HEK293 (cell line): ENCODE measurements around the gene MATR3.

ENCODE experiments used
- CTCF ChIA-PET: fragments of 350-600 bp; formaldehyde crosslinking; extraction: SDS; loops from one replicate; lab custom pipeline; 2021; ENCODE audit warnings: antibody characterized with exemption; lab: Yijun Ruan, JAX
- POLR2A ChIA-PET: fragments of 300-600 bp; formaldehyde crosslinking; extraction: SDS; loops from one replicate; lab custom pipeline; 2020; ENCODE audit warnings: antibody characterized with exemption, inconsistent platforms; lab: Yijun Ruan, JAX
- H3K27ac ChIP-seq: fragments of 200-500 bp; sonication (Bioruptor generic); 2 replicates; pipeline ENCODE4 v1.5.1; 2014; ENCODE audit warnings: low read depth, low read length, control low read depth, inconsistent platforms; ENCODE audit errors: extremely low read depth
- H3K36me3 ChIP-seq, 2 experiments: fragments of 200-500 bp in 1 of 2; sonication (Bioruptor generic) in 1 of 2; 1 replicate in 1 of 2; 2 replicates in 1 of 2; pipeline ENCODE4 v1.5.1; 2014 to 2017; ENCODE audit warnings: inconsistent platforms in 2 of 2, low read length in 2 of 2; ENCODE audit not compliant: control insufficient read depth in 2 of 2, insufficient read depth in 1 of 2
- H3K4me1 ChIP-seq: fragments of 200-500 bp; sonication (Bioruptor generic); 2 replicates; pipeline ENCODE4 v1.5.1; 2014; ENCODE audit warnings: mild to moderate bottlenecking, low read length, inconsistent platforms; ENCODE audit not compliant: control insufficient read depth, insufficient read depth
- H3K4me3 ChIP-seq: 2 replicates; pipeline ENCODE4 v1.5.1; 2011; ENCODE audit warnings: low read depth, mild to moderate bottlenecking, control low read depth, low read length, moderate library complexity
- H3K9me3 ChIP-seq: fragments of 200-500 bp; sonication (Bioruptor generic); 2 replicates; pipeline ENCODE4 v1.5.1; 2014; ENCODE audit warnings: low read depth, low read length, inconsistent platforms; ENCODE audit not compliant: control insufficient read depth, insufficient read depth
- BCL11A ChIP-seq: fragments of 450-650 bp; formaldehyde crosslinking; IDR thresholded peaks from 2 replicates; pipeline ENCODE4 v1.5.1; 2016; ENCODE audit warnings: low read depth, missing biosample characterization, missing genetic modification characterization
- EGR2 ChIP-seq: fragments of 450-650 bp; formaldehyde crosslinking; IDR thresholded peaks from 2 replicates; pipeline ENCODE4 v1.5.1; 2016; ENCODE audit warnings: low read depth, missing biosample characterization, missing genetic modification characterization
- KLF8 ChIP-seq: fragments of 450-650 bp; formaldehyde crosslinking; IDR thresholded peaks from 2 replicates; pipeline ENCODE4 v1.5.1; 2016; ENCODE audit warnings: missing biosample characterization, missing genetic modification characterization
- MZF1 ChIP-seq: fragments of 450-650 bp; formaldehyde crosslinking; IDR thresholded peaks from 2 replicates; pipeline ENCODE4 v1.5.1; 2017; ENCODE audit warnings: missing biosample characterization, missing genetic modification characterization, borderline replicate concordance
- SCRT1 ChIP-seq: fragments of 450-650 bp; formaldehyde crosslinking; IDR thresholded peaks from 2 replicates; pipeline ENCODE4 v1.5.1; 2016; ENCODE audit warnings: missing biosample characterization, missing genetic modification characterization, borderline replicate concordance
- SCRT2 ChIP-seq: fragments of 450-650 bp; formaldehyde crosslinking; IDR thresholded peaks from 2 replicates; pipeline ENCODE4 v1.5.1; 2016; ENCODE audit warnings: missing biosample characterization, missing genetic modification characterization
- WT1 ChIP-seq: fragments of 450-650 bp; formaldehyde crosslinking; IDR thresholded peaks from 2 replicates; pipeline ENCODE4 v1.5.1; 2016; ENCODE audit warnings: missing biosample characterization, missing genetic modification characterization
- ZIC2 ChIP-seq: fragments of 450-650 bp; formaldehyde crosslinking; IDR thresholded peaks from 2 replicates; pipeline ENCODE4 v1.5.1; 2016; ENCODE audit warnings: missing biosample characterization, missing genetic modification characterization
- ZNF138 ChIP-seq: fragments of 450-650 bp; formaldehyde crosslinking; IDR thresholded peaks from 2 replicates; pipeline ENCODE4 v1.5.1; 2016; ENCODE audit warnings: missing biosample characterization, missing genetic modification characterization, borderline replicate concordance
- ZNF423 ChIP-seq: fragments of 450-650 bp; formaldehyde crosslinking; IDR thresholded peaks from 2 replicates; pipeline ENCODE4 v1.5.1; 2016; ENCODE audit warnings: missing biosample characterization, missing genetic modification characterization
- ZNF548 ChIP-seq: fragments of 450-650 bp; formaldehyde crosslinking; IDR thresholded peaks from 2 replicates; pipeline ENCODE4 v1.5.1; 2016; ENCODE audit warnings: missing biosample characterization, missing genetic modification characterization
- ZSCAN16 ChIP-seq: fragments of 450-650 bp; formaldehyde crosslinking; IDR thresholded peaks from 2 replicates; pipeline ENCODE4 v1.5.1; 2016; ENCODE audit warnings: missing biosample characterization, missing genetic modification characterization
- TF ChIP-seq, protein P1 (sequence below): fragments of 450-650 bp; formaldehyde crosslinking; IDR thresholded peaks from 2 replicates; pipeline ENCODE4 v1.5.1; 2017; ENCODE audit warnings: missing biosample characterization, missing genetic modification characterization
- TF ChIP-seq, protein P2 (sequence below): fragments of 450-650 bp; formaldehyde crosslinking; IDR thresholded peaks from 2 replicates; pipeline ENCODE4 v1.5.1; 2016; ENCODE audit warnings: missing biosample characterization, missing genetic modification characterization
- TF ChIP-seq, protein P3 (sequence below): fragments of 450-650 bp; formaldehyde crosslinking; IDR thresholded peaks from 2 replicates; pipeline ENCODE4 v1.5.1; 2016; ENCODE audit warnings: missing biosample characterization, missing genetic modification characterization

MATR3 gene

DNA sequence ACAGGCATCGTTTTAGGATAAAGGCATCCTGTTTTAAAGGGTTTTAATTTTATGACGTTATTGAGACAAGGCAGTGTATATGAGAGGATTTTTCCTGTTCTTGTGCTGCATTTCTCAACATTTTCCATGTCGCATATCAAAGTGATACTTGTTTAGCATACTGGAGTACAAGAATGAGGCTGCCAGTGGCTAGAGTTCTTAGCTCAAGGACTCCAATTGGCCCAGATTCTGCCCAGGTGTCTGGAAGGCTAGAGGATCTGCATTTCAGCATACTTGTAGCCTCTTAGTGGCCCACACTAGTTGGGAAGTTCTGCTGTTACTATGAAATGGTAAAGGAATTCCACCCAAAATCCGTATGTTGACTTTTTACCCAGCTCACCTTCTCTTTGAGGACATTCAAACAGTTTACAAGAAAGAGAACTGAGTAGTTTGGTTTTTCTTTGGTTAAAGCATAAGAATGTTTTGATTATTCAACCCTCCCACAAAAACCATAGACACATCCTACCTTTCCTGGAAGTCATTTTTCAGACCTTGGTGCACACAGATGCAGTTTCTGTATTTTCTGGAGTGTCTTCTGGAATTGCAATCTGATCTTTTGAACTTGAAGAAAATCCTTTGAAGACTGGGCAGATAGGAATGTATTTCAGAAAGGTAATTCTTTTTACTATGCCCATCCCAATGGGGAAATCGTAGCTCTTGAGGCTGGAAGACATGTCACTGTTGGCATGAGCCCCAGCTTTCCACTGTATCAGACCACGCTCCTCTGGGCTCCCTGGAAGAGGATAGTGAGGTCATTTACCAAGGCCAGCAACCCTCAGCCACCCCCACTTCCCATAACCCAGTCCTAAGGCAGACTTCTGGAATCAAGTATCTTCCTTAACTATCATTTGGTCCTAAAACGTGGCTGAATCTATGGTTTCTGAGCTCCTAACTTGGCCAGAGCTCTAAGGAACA is 78.2 kb downstream of the MATR3 start:
- no peak overlapping the region for H3K4me3 ChIP-seq
- H3K9me3 ChIP-seq = no peaks in the 10 kb centered on the region
- TF ChIP-seq ZNF548 (tag by site-specific recombination) = peak; percentile 69
- no peak for TF ChIP-seq WT1 (tag by site-specific recombination)
- POLR2A ChIA-PET = interaction anchor here (0.6 kb wide), 1 partner anchor 80 kb away, joined by 4 read pairs; no protein-coding TSS in a partner anchor
- CTCF ChIA-PET = interaction anchor here (0.7 to 1.3 kb wide), 2 partner anchors 29 to 52 kb away, joined by 3 to 4 read pairs; no protein-coding TSS in a partner anchor
- no peaks in the 10 kb centered on the region for H3K4me1 ChIP-seq
- H3K27ac ChIP-seq = no peak overlapping the region
- peaks cover 42 to 62% of the 10 kb centered on the region in 2 experiments for H3K36me3 ChIP-seq

DNA sequence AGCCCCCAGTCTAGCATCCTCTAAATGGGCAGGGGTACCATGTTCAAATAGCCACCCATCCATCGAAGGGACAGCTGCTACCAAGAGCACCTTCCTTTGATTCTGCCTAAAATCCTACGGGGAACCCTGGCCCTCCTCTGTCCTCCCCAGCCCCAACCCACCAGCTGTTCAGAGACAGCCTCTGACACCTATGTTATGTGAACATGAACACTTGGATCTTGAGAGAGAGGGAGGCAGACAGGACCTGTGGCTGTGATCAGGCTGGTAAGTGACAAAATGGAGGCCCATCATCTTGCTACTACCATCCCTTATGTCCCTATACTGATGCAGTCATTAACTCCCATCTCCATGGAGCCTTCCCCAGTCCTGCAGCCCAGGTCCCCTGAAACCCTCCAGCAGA is 81.4 kb downstream of the MATR3 start:
- H3K4me3 ChIP-seq = no peak overlapping the region
- CTCF ChIA-PET = interaction anchor here (1.2 kb wide), 1 partner anchor 33 kb away, joined by 5 read pairs; the partner anchor contains the start of gene PAIP2

DNA sequence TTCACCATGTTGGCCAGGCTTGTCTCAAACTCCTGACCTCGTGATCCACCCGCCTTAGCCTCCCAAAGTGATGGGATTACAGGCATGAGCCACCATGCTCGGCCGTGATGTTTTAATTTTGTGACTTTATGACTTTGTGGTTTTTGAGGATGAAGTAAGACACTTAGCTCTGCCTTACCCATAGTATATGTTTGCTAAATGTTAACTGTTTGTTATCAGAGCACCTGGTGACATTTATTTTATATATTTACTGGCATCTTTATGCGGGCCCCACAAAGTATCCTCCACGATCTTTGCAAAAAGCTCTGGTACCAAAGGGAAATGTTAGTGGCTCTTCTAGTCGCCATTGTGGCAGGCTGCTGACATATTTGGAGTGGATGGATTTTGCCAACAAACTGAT is 82.8 kb downstream of the MATR3 start:
- no peak overlapping the region for H3K4me3 ChIP-seq
- CTCF ChIA-PET = interaction anchor here (0.6 kb wide), 1 partner anchor 9 kb away, joined by 3 read pairs; no protein-coding TSS in a partner anchor
- H3K9me3 ChIP-seq = no peaks in the 10 kb centered on the region
- POLR2A ChIA-PET = interaction anchor here (0.6 kb wide), 1 partner anchor 8 kb away, joined by 3 read pairs; no protein-coding TSS in a partner anchor
- H3K36me3 ChIP-seq = peaks cover 10 to 26% of the 10 kb centered on the region in 2 experiments; a peak in 2 of 3 replicates
- H3K4me1 ChIP-seq = no peaks in the 10 kb centered on the region
- TF ChIP-seq WT1 (tag by site-specific recombination) (no peak), ZSCAN16 (tag by site-specific recombination) (peak; percentile 95)
- H3K27ac ChIP-seq = no peak overlapping the region

More for the DNA sequence above, 81.4 kb downstream of the MATR3 start:
- POLR2A ChIA-PET = interaction anchor here (0.6 kb wide), 1 partner anchor 273 kb away, joined by 4 read pairs; the partner anchor contains the start of gene CXXC5
- Histone ChIP-seq H3K4me1 (no peaks in the 10 kb centered on the region), H3K27ac (no peak overlapping the region), H3K36me3 (peaks cover 21 to 35% of the 10 kb centered on the region in 2 experiments; a peak in 2 of 3 replicates), H3K9me3 (no peaks in the 10 kb centered on the region)
- TF ChIP-seq, protein P1, sequence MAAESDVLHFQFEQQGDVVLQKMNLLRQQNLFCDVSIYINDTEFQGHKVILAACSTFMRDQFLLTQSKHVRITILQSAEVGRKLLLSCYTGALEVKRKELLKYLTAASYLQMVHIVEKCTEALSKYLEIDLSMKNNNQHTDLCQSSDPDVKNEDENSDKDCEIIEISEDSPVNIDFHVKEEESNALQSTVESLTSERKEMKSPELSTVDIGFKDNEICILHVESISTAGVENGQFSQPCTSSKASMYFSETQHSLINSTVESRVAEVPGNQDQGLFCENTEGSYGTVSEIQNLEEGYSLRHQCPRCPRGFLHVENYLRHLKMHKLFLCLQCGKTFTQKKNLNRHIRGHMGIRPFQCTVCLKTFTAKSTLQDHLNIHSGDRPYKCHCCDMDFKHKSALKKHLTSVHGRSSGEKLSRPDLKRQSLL (tag by site-specific recombination) = no peak
- TF ChIP-seq ZSCAN16 (tag by site-specific recombination) = no peak
- 0 out of 2 replicates have a peak, but pooled peaks have one; percentile 21 for TF ChIP-seq SCRT2 (tag by site-specific recombination)
- TF ChIP-seq SCRT1 (tag by site-specific recombination) = 0 out of 2 replicates have a peak, but pooled peaks have one; percentile 25
- TF ChIP-seq, protein P2, sequence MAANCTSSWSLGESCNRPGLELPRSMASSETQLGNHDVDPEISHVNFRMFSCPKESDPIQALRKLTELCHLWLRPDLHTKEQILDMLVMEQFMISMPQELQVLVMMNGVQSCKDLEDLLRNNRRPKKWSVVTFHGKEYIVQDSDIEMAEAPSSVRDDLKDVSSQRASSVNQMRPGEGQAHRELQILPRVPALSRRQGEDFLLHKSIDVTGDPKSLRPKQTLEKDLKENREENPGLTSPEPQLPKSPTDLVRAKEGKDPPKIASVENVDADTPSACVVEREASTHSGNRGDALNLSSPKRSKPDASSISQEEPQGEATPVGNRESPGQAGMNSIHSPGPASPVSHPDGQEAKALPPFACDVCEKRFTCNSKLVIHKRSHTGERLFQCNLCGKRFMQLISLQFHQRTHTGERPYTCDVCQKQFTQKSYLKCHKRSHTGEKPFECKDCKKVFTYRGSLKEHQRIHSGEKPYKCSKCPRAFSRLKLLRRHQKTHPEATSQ (tag by site-specific recombination) = no peak

DNA sequence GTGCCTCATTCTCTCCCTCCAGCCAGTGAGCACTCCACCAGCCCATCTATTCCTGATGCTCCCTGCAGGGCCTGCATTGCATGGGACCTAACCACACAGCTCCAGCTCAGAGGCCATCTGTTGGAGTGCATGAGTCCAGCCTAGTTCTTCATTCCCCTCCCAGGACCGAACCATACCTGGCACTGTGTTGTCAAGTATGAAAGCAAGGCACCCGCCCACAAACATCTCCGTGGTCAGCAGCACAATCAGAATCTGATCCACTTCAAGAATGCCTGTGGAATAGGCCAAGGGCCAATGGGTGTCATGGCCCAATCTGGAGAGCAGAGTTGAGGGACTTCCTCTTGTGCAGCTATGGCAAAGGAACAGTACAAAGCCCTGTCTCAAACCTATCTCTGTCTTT is 83.7 kb downstream of the MATR3 start:
- no peak overlapping the region for H3K4me3 ChIP-seq
- POLR2A ChIA-PET = no interaction called here

More for the DNA sequence above, 83.7 kb downstream of the MATR3 start:
- TF ChIP-seq KLF8 = no peak
- peak; percentile 43 for TF ChIP-seq ZIC2 (tag by site-specific recombination)
- no peak for TF ChIP-seq ZNF423 (tag by site-specific recombination)
- TF ChIP-seq, protein P3, sequence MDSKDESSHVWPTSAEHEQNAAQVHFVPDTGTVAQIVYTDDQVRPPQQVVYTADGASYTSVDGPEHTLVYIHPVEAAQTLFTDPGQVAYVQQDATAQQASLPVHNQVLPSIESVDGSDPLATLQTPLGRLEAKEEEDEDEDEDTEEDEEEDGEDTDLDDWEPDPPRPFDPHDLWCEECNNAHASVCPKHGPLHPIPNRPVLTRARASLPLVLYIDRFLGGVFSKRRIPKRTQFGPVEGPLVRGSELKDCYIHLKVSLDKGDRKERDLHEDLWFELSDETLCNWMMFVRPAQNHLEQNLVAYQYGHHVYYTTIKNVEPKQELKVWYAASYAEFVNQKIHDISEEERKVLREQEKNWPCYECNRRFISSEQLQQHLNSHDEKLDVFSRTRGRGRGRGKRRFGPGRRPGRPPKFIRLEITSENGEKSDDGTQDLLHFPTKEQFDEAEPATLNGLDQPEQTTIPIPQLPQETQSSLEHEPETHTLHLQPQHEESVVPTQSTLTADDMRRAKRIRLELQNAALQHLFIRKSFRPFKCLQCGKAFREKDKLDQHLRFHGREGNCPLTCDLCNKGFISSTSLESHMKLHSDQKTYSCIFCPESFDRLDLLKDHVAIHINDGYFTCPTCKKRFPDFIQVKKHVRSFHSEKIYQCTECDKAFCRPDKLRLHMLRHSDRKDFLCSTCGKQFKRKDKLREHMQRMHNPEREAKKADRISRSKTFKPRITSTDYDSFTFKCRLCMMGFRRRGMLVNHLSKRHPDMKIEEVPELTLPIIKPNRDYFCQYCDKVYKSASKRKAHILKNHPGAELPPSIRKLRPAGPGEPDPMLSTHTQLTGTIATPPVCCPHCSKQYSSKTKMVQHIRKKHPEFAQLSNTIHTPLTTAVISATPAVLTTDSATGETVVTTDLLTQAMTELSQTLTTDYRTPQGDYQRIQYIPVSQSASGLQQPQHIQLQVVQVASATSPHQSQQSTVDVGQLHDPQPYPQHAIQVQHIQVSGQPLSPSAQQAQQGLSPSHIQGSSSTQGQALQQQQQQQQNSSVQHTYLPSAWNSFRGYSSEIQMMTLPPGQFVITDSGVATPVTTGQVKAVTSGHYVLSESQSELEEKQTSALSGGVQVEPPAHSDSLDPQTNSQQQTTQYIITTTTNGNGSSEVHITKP (tag by site-specific recombination) = 0 out of 2 replicates have a peak, but pooled peaks have one; percentile 23
- TF ChIP-seq BCL11A (tag by site-specific recombination) = no peak
- no peak for TF ChIP-seq EGR2 (tag by site-specific recombination)
- TF ChIP-seq ZNF138 (tag by site-specific recombination) = no peak
- no peak for TF ChIP-seq MZF1 (tag by site-specific recombination)
- Histone ChIP-seq H3K27ac (no peak overlapping the region), H3K9me3 (no peaks in the 10 kb centered on the region), H3K4me1 (no peaks in the 10 kb centered on the region), H3K36me3 (peaks cover 10 to 17% of the 10 kb centered on the region in 2 experiments; a peak in 2 of 3 replicates)
- CTCF ChIA-PET = no interaction called here
